Mesodermal cell (in vitro differentiated cells): ENCODE data around the gene ESRP2.

Experiments
- H3K27ac ChIP-seq: 2 replicates; pipeline ENCODE4 v1.7.0; 2013; ENCODE audit warnings: mild to moderate bottlenecking, low read depth, low read length, moderate library complexity; ENCODE audit not compliant: severe bottlenecking
- H3K36me3 ChIP-seq: 2 replicates; pipeline ENCODE4 v1.7.1; 2013; ENCODE audit warnings: mild to moderate bottlenecking, low read length, moderate library complexity; ENCODE audit not compliant: control insufficient read depth, insufficient read depth
- H3K4me1 ChIP-seq: one replicate; pipeline ENCODE4 v1.7.1; 2013; ENCODE audit warnings: mild to moderate bottlenecking, low read length; ENCODE audit not compliant: insufficient read depth, control insufficient read depth, poor library complexity, severe bottlenecking
- H3K4me3 ChIP-seq: 2 replicates; pipeline ENCODE4 v1.7.0; 2013; ENCODE audit warnings: low read length, control low read depth, mild to moderate bottlenecking; ENCODE audit not compliant: insufficient read depth, poor library complexity, severe bottlenecking; ENCODE audit errors: extremely low read depth
- H3K9me3 ChIP-seq: 2 replicates; pipeline ENCODE4 v1.7.1; 2013; ENCODE audit warnings: mild to moderate bottlenecking, low read length, moderate library complexity; ENCODE audit not compliant: control insufficient read depth
- WGBS, 2 experiments: methylation state at CpG; one replicate each; pipeline ENCODE4 v1.1.5; 2013; ENCODE audit warnings: missing lambda C conversion rate in 2 of 2; ENCODE audit not compliant: insufficient coverage in 2 of 2; 5-methylcytosine and 5-hydroxymethylcytosine counted together

Gene ESRP2

DNA sequence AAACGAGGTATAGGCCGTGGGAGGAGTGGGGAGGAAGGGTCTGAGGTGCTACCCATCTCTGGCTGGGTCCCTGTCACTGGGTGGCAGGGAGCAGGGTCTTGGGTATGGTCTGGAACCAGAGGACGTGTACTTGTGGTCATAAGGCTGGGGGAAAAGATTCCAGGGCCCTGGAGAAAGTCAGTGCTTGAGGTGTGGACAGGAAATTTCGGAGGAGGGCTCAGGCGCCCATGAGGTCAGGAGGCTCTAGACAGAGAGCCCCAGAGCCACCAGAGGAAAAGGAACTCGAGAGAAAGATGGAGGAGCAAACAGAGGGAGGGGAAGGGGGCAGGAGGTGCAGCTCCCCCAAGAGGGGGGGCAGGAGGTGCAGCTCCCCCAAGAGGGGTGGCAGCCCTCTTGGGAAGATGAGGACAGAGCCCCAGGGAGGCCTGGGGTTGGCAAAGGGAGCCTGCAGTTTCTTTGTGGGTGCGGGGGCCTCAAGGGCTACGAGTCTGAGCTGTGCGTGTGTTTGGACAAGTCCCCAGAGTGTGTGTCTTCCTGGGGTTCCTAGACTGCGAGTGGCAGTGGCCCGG lies 27.7 kb upstream of the ESRP2 start:
- Histone ChIP-seq H3K36me3 (peaks cover 20% of the 10 kb centered on the region), H3K9me3 (no peaks in the 10 kb centered on the region), H3K4me1 (peaks cover 10% of the 10 kb centered on the region), H3K27ac (peak overlapping the region; percentile 97), H3K4me3 (peak overlapping the region; percentile 76)
- 47 to 54% methylated on average over 8 to 10 of the region's 11 CpGs for WGBS, 2 experiments

DNA sequence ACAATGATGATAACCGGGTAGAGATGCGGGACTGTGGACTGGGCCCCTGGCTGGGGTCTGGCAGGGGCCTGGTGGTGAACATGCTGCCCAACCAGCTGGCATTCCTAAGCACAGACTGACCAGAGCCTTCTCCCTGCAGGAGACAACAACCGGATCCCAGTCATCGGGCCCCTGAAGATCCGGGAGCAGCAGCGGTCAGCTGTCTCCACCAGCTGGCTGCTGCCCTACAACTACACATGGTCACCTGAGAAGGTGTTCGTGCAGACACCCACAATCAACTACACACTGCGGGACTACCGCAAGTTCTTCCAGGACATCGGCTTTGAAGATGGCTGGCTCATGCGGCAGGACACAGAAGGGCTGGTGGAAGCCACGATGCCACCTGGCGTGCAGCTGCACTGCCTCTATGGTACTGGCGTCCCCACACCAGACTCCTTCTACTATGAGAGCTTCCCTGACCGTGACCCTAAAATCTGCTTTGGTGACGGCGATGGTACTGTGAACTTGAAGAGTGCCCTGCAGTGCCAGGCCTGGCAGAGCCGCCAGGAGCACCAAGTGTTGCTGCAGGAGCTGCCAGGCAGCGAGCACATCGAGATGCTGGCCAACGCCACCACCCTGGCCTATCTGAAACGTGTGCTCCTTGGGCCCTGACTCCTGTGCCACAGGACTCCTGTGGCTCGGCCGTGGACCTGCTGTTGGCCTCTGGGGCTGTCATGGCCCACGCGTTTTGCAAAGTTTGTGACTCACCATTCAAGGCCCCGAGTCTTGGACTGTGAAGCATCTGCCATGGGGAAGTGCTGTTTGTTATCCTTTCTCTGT lies 23.3 kb upstream of the ESRP2 start:
- Histone ChIP-seq H3K27ac (no peak overlapping the region), H3K9me3 (no peaks in the 10 kb centered on the region), H3K36me3 (peaks cover 19% of the 10 kb centered on the region), H3K4me3 (no peak overlapping the region), H3K4me1 (peaks cover 12% of the 10 kb centered on the region)
- 93% methylated on average over 26 to 27 of the region's 27 CpGs for WGBS, 2 experiments

DNA sequence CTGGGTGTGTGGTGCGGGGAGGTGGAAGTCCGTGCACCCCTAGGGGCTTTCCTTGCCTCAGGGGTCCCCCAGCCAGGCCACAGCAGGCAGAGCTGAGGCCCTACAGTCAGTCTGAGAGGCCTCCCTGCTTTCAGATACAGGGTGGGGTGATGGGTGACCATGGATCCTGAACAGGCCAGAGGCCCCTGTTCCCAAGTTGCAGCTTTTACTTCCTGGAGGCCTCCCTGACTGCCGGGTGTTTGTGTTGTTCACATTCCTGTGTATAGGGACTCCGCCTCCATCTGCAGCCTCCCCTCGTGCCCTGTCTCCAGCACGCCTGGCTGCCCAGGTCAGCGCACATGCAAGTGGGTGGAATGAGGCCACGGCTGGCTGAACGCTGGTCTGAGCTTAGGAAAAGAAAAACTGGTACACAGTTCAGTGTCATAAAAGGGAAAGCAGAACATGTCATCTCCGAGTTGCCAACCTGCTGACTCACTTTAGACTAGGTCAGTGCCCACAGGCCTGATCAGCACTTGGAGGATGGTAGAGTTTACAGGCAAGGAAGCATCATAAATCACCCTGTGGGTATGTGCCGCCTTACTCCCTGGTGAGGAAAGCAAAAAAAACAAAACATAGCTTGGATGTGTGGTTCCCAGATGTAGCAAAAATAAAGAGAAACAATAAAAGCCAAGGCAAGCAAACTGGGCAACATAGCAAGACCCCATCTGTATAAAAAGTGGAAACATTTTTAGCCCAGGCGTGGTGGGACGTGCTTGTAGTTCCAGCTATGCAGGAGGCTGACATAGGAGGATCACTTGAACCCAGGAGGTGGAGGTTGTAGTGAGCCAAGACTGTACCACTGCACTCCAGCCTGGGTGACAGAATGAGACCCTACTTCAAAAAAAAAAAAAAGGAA lies 22.2 kb upstream of the ESRP2 start:
- Histone ChIP-seq H3K9me3 (no peaks in the 10 kb centered on the region), H3K4me3 (no peak overlapping the region), H3K4me1 (peaks cover 9% of the 10 kb centered on the region), H3K27ac (peak overlapping the region; percentile 74), H3K36me3 (peaks cover 19% of the 10 kb centered on the region)
- 83 to 98% methylated on average over 8 to 13 of the region's 13 CpGs for WGBS, 2 experiments

DNA sequence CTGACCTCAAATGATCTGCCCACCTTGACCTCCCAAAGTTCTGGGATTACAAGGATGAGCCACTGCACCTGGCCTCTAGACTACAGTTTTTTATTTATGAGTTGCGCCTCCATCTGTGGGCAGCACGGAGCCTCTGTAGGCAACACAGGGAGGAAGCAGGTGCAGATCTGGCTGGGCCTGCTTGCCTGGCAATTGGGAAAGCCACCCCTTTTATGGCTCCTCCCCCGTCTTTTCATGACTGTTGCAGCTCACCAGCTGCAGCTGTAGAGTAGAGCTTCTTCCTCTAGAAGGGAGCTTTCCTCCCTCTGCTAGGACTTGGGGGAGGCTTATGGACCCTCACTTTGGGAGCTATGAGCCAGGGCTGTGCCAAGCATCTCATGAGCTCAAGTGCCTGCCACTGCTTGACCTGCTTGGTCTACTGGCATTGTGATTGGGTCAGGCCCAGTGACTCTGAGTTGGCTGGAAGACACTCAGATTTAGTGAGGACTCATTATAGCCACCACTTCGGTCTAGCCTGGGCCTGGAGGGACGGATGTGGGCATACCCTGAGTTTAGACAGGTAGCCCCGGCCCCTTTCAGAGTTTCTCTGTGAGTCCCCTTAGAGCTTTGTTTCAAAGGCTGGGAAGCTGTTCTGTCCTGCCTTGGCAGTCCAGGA lies 21.5 kb upstream of the ESRP2 start:
- no peaks in the 10 kb centered on the region for H3K9me3 ChIP-seq
- peak overlapping the region; percentile 74 for H3K27ac ChIP-seq
- no peak overlapping the region for H3K4me3 ChIP-seq
- H3K36me3 ChIP-seq: peaks cover 19% of the 10 kb centered on the region
- WGBS, 2 experiments: 91 to 97% methylated on average over 5 to 6 of the region's 6 CpGs
- H3K4me1 ChIP-seq: peaks cover 9% of the 10 kb centered on the region

DNA sequence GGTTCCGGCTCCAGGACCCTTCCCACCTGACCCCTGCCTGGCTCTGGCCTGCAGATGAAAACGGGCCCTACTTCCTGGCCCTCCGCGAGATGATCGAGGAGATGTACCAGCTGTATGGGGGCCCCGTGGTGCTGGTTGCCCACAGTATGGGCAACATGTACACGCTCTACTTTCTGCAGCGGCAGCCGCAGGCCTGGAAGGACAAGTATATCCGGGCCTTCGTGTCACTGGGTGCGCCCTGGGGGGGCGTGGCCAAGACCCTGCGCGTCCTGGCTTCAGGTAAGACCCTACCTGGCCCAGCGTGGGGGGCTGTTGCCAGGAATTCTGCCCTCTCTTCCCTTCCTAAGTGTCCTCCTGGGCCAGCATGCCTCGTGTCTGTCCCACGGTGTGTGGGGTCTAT lies 19.8 kb upstream of the ESRP2 start:
- H3K9me3 ChIP-seq: no peaks in the 10 kb centered on the region
- H3K36me3 ChIP-seq: peaks cover 25% of the 10 kb centered on the region
- WGBS, 2 experiments: 95% methylated on average over 16 of the region's 18 CpGs
- peaks cover 9% of the 10 kb centered on the region for H3K4me1 ChIP-seq
- no peak overlapping the region for H3K4me3 ChIP-seq
- H3K27ac ChIP-seq: no peak overlapping the region

DNA sequence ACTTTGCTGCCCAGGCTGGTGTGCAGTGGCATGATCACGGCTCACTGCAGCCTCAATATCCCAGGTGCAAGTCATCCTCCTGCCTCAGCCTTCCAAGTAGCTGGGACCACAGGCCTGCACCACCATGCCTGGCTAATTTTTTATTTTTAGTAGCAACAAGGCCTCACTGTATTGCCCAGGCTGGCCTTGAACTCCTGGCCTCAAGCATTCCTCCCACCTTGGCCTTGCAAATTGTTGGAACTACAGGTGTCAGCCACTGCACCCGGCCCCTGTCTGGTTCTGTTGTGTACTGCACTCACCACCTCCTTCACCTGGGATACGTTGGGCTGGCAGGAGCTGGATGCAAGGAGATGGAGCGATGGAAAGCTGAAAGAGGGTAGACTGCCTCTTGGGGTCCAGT lies 17.8 kb upstream of the ESRP2 start:
- Histone ChIP-seq H3K27ac (no peak overlapping the region), H3K4me3 (no peak overlapping the region), H3K4me1 (peaks cover 9% of the 10 kb centered on the region), H3K36me3 (peaks cover 25% of the 10 kb centered on the region), H3K9me3 (no peaks in the 10 kb centered on the region)
- 84 to 92% methylated on average over 2 of the region's 4 CpGs for WGBS, 2 experiments

DNA sequence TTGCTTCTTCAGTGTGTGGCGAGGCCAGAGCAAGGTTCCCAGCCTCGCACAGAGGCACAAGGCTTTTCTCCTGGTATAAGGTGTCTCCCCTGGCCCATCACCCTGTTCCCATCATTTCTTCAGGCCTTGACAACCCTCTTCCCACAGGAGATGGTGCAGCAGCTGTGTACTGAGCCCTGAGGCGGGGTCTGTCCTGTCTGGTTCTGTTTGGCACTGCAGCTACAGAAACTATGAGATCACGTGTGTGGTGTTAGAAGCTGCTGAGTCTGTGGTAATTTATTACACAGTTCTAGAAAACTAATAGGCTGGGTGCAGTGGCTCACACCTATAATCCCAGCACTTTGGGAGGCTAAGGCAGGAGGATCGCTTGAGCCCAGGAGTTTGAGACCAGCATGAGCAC lies 16.5 kb upstream of the ESRP2 start:
- Histone ChIP-seq H3K4me1 (peaks cover 3% of the 10 kb centered on the region), H3K4me3 (no peak overlapping the region), H3K9me3 (no peaks in the 10 kb centered on the region), H3K27ac (no peak overlapping the region), H3K36me3 (peaks cover 25% of the 10 kb centered on the region)
- 96 to 100% methylated on average over 2 of the region's 5 CpGs for WGBS, 2 experiments

DNA sequence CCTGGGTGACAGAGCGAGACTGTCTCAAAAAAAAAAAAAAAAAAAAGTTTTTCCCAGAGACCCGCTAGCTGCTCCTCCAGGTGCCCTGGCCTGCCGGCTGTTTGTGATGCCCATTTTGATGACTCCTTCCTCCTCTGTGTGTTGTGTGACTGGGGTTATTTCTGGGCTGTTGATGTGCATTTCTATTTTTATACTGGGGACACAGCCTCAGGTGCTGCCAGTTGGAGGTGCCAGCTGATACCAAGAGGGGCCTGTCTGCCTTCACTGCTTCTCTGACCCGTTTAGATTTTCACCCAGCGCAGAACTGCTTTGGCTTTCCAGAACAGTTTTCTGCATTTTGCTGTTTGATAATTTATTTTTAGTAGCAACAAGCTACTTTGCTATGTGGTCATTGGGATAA lies 15.9 kb upstream of the ESRP2 start:
- H3K4me1 ChIP-seq: no peaks in the 10 kb centered on the region
- H3K4me3 ChIP-seq: no peak overlapping the region
- H3K9me3 ChIP-seq: no peaks in the 10 kb centered on the region
- peaks cover 25% of the 10 kb centered on the region for H3K36me3 ChIP-seq
- H3K27ac ChIP-seq: no peak overlapping the region
- WGBS, 2 experiments: 87 to 100% methylated on average over 2 to 4 of the region's 5 CpGs

DNA sequence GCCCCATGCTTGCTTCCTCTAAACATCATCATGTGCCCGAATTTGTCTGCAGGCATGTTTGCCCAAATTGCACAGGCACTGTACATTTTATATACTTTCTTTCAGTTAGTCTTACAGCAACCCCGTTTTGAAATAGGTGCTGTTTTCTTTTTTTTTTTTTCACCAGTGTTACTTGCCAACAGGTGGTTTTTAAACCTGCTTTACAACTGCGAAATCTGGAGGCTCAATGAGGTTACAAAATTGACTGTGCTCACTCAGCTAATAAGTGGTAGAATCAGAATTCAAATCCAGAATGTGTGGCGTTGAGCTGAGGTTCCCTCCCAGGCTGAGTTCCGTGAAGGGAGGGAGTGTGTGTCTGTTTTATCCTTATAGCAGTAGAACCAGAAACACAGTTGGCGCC lies 15.0 kb upstream of the ESRP2 start:
- H3K27ac ChIP-seq: no peak overlapping the region
- H3K36me3 ChIP-seq: peaks cover 21% of the 10 kb centered on the region
- H3K4me3 ChIP-seq: no peak overlapping the region
- H3K4me1 ChIP-seq: no peaks in the 10 kb centered on the region
- H3K9me3 ChIP-seq: no peaks in the 10 kb centered on the region
- 98% methylated on average over 5 to 6 of the region's 6 CpGs for WGBS, 2 experiments

DNA sequence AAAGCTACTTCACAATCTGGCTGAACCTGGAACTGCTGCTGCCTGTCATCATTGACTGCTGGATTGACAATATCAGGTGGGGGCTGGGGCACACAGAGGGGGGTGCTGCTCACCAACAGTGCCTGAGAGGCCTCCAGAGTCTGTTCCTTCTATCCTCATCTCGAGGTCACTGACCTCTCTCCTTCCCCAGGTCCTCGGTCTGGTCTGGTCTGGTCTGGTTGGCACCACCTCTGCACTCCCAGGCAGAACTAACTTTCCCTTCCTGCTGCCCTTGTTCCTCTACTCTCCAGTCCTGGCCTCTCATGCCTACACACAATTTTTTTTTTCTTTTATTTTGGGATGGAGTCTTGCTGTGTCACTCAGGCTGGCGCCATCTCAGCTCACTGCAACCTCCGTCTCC lies 13.4 kb upstream of the ESRP2 start:
- Histone ChIP-seq H3K36me3 (peaks cover 16% of the 10 kb centered on the region), H3K9me3 (no peaks in the 10 kb centered on the region), H3K27ac (no peak overlapping the region), H3K4me1 (no peaks in the 10 kb centered on the region), H3K4me3 (no peak overlapping the region)
- 89 to 93% methylated on average over 3 to 4 of the region's 4 CpGs for WGBS, 2 experiments
